T47D (cell line): ENCODE measurements around the gene CDKN1A.
"Not testable (repeated sequence)": the region's sequence is repeated elsewhere in the genome, so short reads cannot be mapped to it uniquely, and the experiment has no call there.

ENCODE experiments used
- DNase-seq, 2 experiments: peaks; one replicate each; pipeline versions ENCODE4 v3.0.0 to v3.0.0-alpha.2; 2011 to 2012; ENCODE audit warnings: low read depth in 1 of 2, low spot score in 1 of 2
- JUND ChIP-seq: IDR thresholded peaks from 2 replicates; pipeline ENCODE4 v1.6.1; 2012; ENCODE audit warnings: low read depth
- in situ Hi-C: cut with HindIII; loops from 2 replicates; pipeline ENCODE4 v1.10.0; 2016; ENCODE audit warnings: low sequenced_read_pairs, low pct_unique_long_range_greater_than_20kb

Gene CDKN1A

GRCh38 chr6:36698871-36699271 lies 20.4 kb downstream of the CDKN1A start:
- DNase-seq, result no peak
- in situ Hi-C loops, result no loop called here
- TF ChIP-seq JUND, result no peak

- DNase-seq, result no peak
- TF ChIP-seq JUND, result no peak
- in situ Hi-C loops, result no loop called here
Measured at GRCh38 chr6:36699348-36699747, 20.8 kb downstream of the CDKN1A start.

GRCh38 chr6:36700071-36700812 lies 21.7 kb downstream of the CDKN1A start:
- in situ Hi-C loops, result no loop called here
- no peak for DNase-seq

GRCh38 chr6:36700831-36701230 lies 22.3 kb downstream of the CDKN1A start:
- TF ChIP-seq JUND, result no peak
- no peak for DNase-seq
- in situ Hi-C loops, result no loop called here

More at GRCh38 chr6:36700071-36700812, 21.7 kb downstream of the CDKN1A start:
- no peak for TF ChIP-seq JUND

- no peak for TF ChIP-seq JUND
- DNase-seq, result peak in 1 of 2 experiments; percentile 61
- in situ Hi-C loops, result no loop called here
Measured at GRCh38 chr6:36701401-36701991, 23.0 kb downstream of the CDKN1A start.

GRCh38 chr6:36702656-36703055 lies 24.1 kb downstream of the CDKN1A start:
- in situ Hi-C loops, result no loop called here
- TF ChIP-seq JUND, result no peak
- DNase-seq, result no peak

GRCh38 chr6:36703081-36703606 lies 24.6 kb downstream of the CDKN1A start:
- DNase-seq, result no peak
- TF ChIP-seq JUND, result no peak
- in situ Hi-C loops, result no loop called here

GRCh38 chr6:36703982-36704381 lies 25.5 kb downstream of the CDKN1A start:
- in situ Hi-C loops, result no loop called here
- no peak for DNase-seq
- TF ChIP-seq JUND, result no peak

- DNase-seq, in situ Hi-C loops: not testable (repeated sequence)
Measured at GRCh38 chr6:36704961-36705577, 26.6 kb downstream of the CDKN1A start.

- in situ Hi-C loops, result no loop called here
- no peak for TF ChIP-seq JUND
- no peak for DNase-seq
Measured at GRCh38 chr6:36706339-36706738, 27.8 kb downstream of the CDKN1A start.

GRCh38 chr6:36712816-36713215 lies 34.3 kb downstream of the CDKN1A start:
- DNase-seq, result no peak
- in situ Hi-C loops, result no loop called here
- TF ChIP-seq JUND, result no peak

- DNase-seq, result no peak
- TF ChIP-seq JUND, result no peak
- in situ Hi-C loops, result no loop called here
Measured at GRCh38 chr6:36713846-36714245, 35.3 kb downstream of the CDKN1A start.

- in situ Hi-C loops, result no loop called here
- no peak for DNase-seq
- TF ChIP-seq JUND, result no peak
Measured at GRCh38 chr6:36714511-36714910, 36.0 kb downstream of the CDKN1A start.
